Measurements from ENCODE around the gene RAPGEF3. TPM values are rescaled to one million over a fixed set of nuclear protein-coding genes. Genes with fewer than 3 reads are reported as not detected.

Gene RAPGEF3
- total and polyA plus RNA-seq, 2 of the 13 experiments (the other 11 are each of a cell fraction or from before 2014, with no cell fraction given) = 0.07 TPM

- Histone ChIP-seq H3K27ac (ENCODE audit: extremely low read length, insufficient read depth, low read length) (no peak overlapping the region), H3K9me3 (ENCODE audit: low read length) (no peaks in the 10 kb centered on the region), H3K4me2 (ENCODE audit: low read depth, low read length) (no peak overlapping the region), H3K4me1 (ENCODE audit: insufficient read depth, low read length) (peaks cover 32% of the 10 kb centered on the region), H3K27me3 (ENCODE audit: control insufficient read depth in 1 of 2, insufficient read depth in 2 of 2, low read length in 2 of 2) (peaks cover 8 to 36% of the 10 kb centered on the region in 2 experiments), H3K79me2 (ENCODE audit: insufficient read depth, low read length) (no peaks in the 10 kb centered on the region), H3K9ac (ENCODE audit: insufficient read depth, low read depth, low read length) (no peak overlapping the region), H3K4me3 (replicated peaks in 1 of 3; ENCODE audit: insufficient read depth in 1 of 3, low read depth in 2 of 3, low read length in 3 of 3) (no peak overlapping the region), H4K20me1 (ENCODE audit: insufficient read depth, low read length) (no peaks in the 10 kb centered on the region), H3K36me3 (replicated peaks in 1 of 2; ENCODE audit: control insufficient read depth in 1 of 2, insufficient read depth in 2 of 2, low read length in 2 of 2) (no peaks in the 10 kb centered on the region), H2AFZ (ENCODE audit: low read length) (no peak overlapping the region)
- TF ChIP-seq ZNF34 (CRISPR knock-in tag; IDR thresholded peaks at IDR 0.05; ENCODE audit: borderline replicate concordance) (no peak), HIVEP1 (CRISPR knock-in tag; IDR thresholded peaks at IDR 0.05) (no peak), ZNF530 (CRISPR knock-in tag; IDR thresholded peaks at IDR 0.05; ENCODE audit: low read depth) (no peak), E2F1 (CRISPR knock-in tag; IDR thresholded peaks at IDR 0.05) (no peak), BHLHE40 (IDR thresholded peaks at IDR 0.05; ENCODE audit: low read length) (no peak)
- in situ Hi-C loops (cut with HindIII; ENCODE audit: extremely low pct_ligation_motif_present, low pct_unique_long_range_greater_than_20kb) (no loop called here), intact Hi-C loops (cut with micrococcal nuclease; ENCODE audit: unreplicated experiment) (no loop called here)
- DNase-seq (ENCODE audit: low spot score) (no peak), FAIRE-seq (no peak), ATAC-seq (no peak)
- CTCF ChIA-PET (ENCODE audit: low intra/inter-chr PET ratio, low total read pairs) = no interaction called here
- 15% methylated on average over 10 of the region's 17 CpGs for WGBS (ENCODE audit: low lambda C conversion rate)
- POLR2A ChIA-PET = no interaction called here
- BruUV-seq (replicated peaks) = no TSS peak
Measured at GRCh38 chr12:47737936-47738594, 20.6 kb downstream of the RAPGEF3 start.
